Measurements from ENCODE around the gene ANO9.

Gene ANO9

GRCh38 chr11:380996-381395 is 60.8 kb downstream of the ANO9 start:
- DNase-seq: no peak

- DNase-seq: no peak
These were observed 61.3 kb downstream of the ANO9 start for GRCh38 chr11:380491-380890.

- no peak for DNase-seq
These were observed 61.7 kb downstream of the ANO9 start for GRCh38 chr11:380095-380480.

- DNase-seq: no peak
These were observed 62.4 kb downstream of the ANO9 start for GRCh38 chr11:379205-380094.

GRCh38 chr11:377883-378500 is 63.8 kb downstream of the ANO9 start:
- no peak for DNase-seq

GRCh38 chr11:377174-377865 is 64.5 kb downstream of the ANO9 start:
- DNase-seq: no peak

- DNase-seq: no peak
These were observed 65.2 kb downstream of the ANO9 start for GRCh38 chr11:376531-377173.

- no peak for DNase-seq
These were observed 66.5 kb downstream of the ANO9 start for GRCh38 chr11:375065-376025.

GRCh38 chr11:373716-374551 is 67.9 kb downstream of the ANO9 start:
- no peak for DNase-seq

GRCh38 chr11:372809-373715 is 68.7 kb downstream of the ANO9 start:
- DNase-seq: no peak

GRCh38 chr11:371716-372590 is 69.9 kb downstream of the ANO9 start:
- DNase-seq: no peak

GRCh38 chr11:371051-371450 is 70.8 kb downstream of the ANO9 start:
- DNase-seq: no peak

GRCh38 chr11:370070-370941 is 71.5 kb downstream of the ANO9 start:
- no peak for DNase-seq

GRCh38 chr11:369336-370018 is 72.3 kb downstream of the ANO9 start, which contains the start of gene B4GALNT4:
Gene B4GALNT4 (plus strand): TSS chr11:369499. CDS start chr11:369804, 305 bp downstream.
- no peak for DNase-seq

GRCh38 chr11:368414-369335 is 73.1 kb downstream of the ANO9 start:
- no peak for DNase-seq

GRCh38 chr11:367956-368413 is 73.8 kb downstream of the ANO9 start:
- DNase-seq: no peak

All from kidney glomerular epithelial cell (primary cell).